Astrocyte (in vitro differentiated cells and primary cell): Measurements from ENCODE around the gene CAPZA2. TPM values are rescaled to one million over a fixed set of nuclear protein-coding genes. Genes with fewer than 3 reads are reported as not detected.

ENCODE experiments used
- DNase-seq: peaks from one replicate; pipeline ENCODE4 v3.0.0-alpha.2; 2010; ENCODE audit warnings: low read depth
- FAIRE-seq: peaks from 2 replicates; lab custom pipeline; 2011; peaks lifted over from hg19 to GRCh38; lab: Jason Lieb, UNC
- H2AFZ ChIP-seq: 2 replicates; pipeline ENCODE4 v1.6.0; 2012; ENCODE audit warnings: low read depth, low read length, inconsistent platforms
- H3K27ac ChIP-seq: 2 replicates; pipeline ENCODE4 v1.5.1; 2011; ENCODE audit warnings: low read depth, low read length, inconsistent platforms
- H3K27me3 ChIP-seq: 2 replicates; pipeline ENCODE4 v1.6.0; 2011; ENCODE audit warnings: low read length, inconsistent platforms; ENCODE audit not compliant: insufficient read depth
- H3K36me3 ChIP-seq: 2 replicates; pipeline ENCODE4 v1.5.1; 2011; ENCODE audit warnings: low read length, inconsistent platforms; ENCODE audit not compliant: insufficient read depth
- H3K4me1 ChIP-seq: 2 replicates; pipeline ENCODE4 v1.5.1; 2011; ENCODE audit warnings: low read length, inconsistent platforms; ENCODE audit not compliant: insufficient read depth
- H3K4me2 ChIP-seq: 2 replicates; pipeline ENCODE4 v1.6.0; 2012; ENCODE audit warnings: low read length, inconsistent platforms
- H3K4me3 ChIP-seq: 2 replicates; pipeline ENCODE4 v1.5.1; 2011; ENCODE audit warnings: low read depth, mild to moderate bottlenecking, low read length, inconsistent platforms; ENCODE audit not compliant: insufficient read depth
- H3K79me2 ChIP-seq: 2 replicates; pipeline ENCODE4 v1.6.0; 2012; ENCODE audit warnings: mild to moderate bottlenecking, low read length, inconsistent platforms; ENCODE audit not compliant: insufficient read depth
- H3K9ac ChIP-seq: 2 replicates; pipeline ENCODE4 v1.6.0; 2012; ENCODE audit warnings: mild to moderate bottlenecking, low read length, inconsistent platforms
- H3K9me3 ChIP-seq: 2 replicates; pipeline ENCODE4 v1.5.1; 2012; ENCODE audit warnings: low read depth, mild to moderate bottlenecking, low read length, inconsistent platforms; ENCODE audit not compliant: insufficient read depth
- H4K20me1 ChIP-seq: 2 replicates; pipeline ENCODE4 v1.6.0; 2012; ENCODE audit warnings: low read length, inconsistent platforms; ENCODE audit not compliant: insufficient read depth
- H3K27ac Mint-ChIP-seq: one replicate; pipeline ENCODE4 v1.8.0; 2021; ENCODE audit warnings: mild to moderate bottlenecking, mixed read lengths; ENCODE audit not compliant: unreplicated experiment
- H3K27me3 Mint-ChIP-seq: one replicate; pipeline ENCODE4 v1.8.0; 2021; ENCODE audit warnings: low read depth, mixed read lengths; ENCODE audit not compliant: unreplicated experiment
- H3K36me3 Mint-ChIP-seq: one replicate; pipeline ENCODE4 v1.8.0; 2021; ENCODE audit warnings: low read depth, mixed read lengths; ENCODE audit not compliant: unreplicated experiment
- H3K4me1 Mint-ChIP-seq: one replicate; pipeline ENCODE4 v1.8.0; 2021; ENCODE audit warnings: low read depth, mixed read lengths; ENCODE audit not compliant: unreplicated experiment
- H3K4me3 Mint-ChIP-seq: one replicate; pipeline ENCODE4 v1.8.0; 2021; ENCODE audit warnings: mild to moderate bottlenecking, moderate library complexity, mixed read lengths; ENCODE audit not compliant: unreplicated experiment
- H3K9me3 Mint-ChIP-seq: one replicate; pipeline ENCODE4 v1.8.0; 2021; ENCODE audit warnings: mild to moderate bottlenecking, mixed read lengths; ENCODE audit not compliant: unreplicated experiment
- CTCF ChIP-seq: IDR thresholded peaks from 2 replicates; pipeline ENCODE4 v1.5.1; 2011; ENCODE audit warnings: low read depth, mild to moderate bottlenecking, inconsistent platforms, low read length, moderate library complexity; ENCODE audit not compliant: insufficient read depth
- EZH2 ChIP-seq: IDR thresholded peaks from 2 replicates; pipeline ENCODE4 v1.6.1; 2012; ENCODE audit warnings: mild to moderate bottlenecking, low read length, inconsistent platforms; ENCODE audit not compliant: insufficient read depth
- total RNA-seq: library from RNA; stranded (reverse); gene quantifications from 2 replicates; pipeline ENCODE4 v1.2.1, GENCODE V29; 2021

Gene CAPZA2
- total RNA-seq, 1 donor from 2014 or later = 261 TPM

GRCh38 chr7:116836048-116836447 lies 26.3 kb upstream of the CAPZA2 start:
- H3K9me3 Mint-ChIP-seq = peaks cover 2% of the 10 kb centered on the region
- H3K27ac Mint-ChIP-seq = no peak overlapping the region
- Histone ChIP-seq H3K9ac (no peak overlapping the region), H3K27ac (no peak overlapping the region), H3K4me1 (no peaks in the 10 kb centered on the region), H3K4me2 (no peak overlapping the region), H3K27me3 (no peaks in the 10 kb centered on the region), H3K36me3 (no peaks in the 10 kb centered on the region), H4K20me1 (no peaks in the 10 kb centered on the region), H3K79me2 (no peaks in the 10 kb centered on the region), H2AFZ (no peak overlapping the region), H3K4me3 (no peak overlapping the region), H3K9me3 (no peaks in the 10 kb centered on the region)
- H3K36me3 Mint-ChIP-seq = no peaks in the 10 kb centered on the region
- DNase-seq = no peak
- H3K4me3 Mint-ChIP-seq = no peak overlapping the region
- no peaks in the 10 kb centered on the region for H3K4me1 Mint-ChIP-seq
- peaks cover 3% of the 10 kb centered on the region for H3K27me3 Mint-ChIP-seq
- FAIRE-seq = no peak
- TF ChIP-seq EZH2 = no peak
- TF ChIP-seq CTCF = no peak

DNA sequence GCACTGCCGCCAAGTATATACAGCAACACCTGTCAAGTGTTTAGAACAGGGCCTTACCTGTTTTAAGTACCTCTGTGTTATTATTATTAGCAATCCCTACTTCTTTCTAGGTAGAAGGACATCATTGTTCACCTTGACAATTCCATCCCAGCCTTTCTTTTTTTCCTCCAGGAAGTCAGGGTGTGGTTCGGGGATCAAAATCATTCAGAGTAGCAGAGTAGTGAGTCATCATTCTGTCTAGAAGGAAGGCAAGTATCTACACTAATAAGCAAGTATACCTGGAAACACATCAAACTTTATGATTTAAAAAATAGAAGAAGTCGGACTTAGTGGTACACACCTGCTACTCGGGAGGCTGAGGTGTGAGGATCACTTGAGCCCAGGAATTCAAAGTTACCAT lies 25.5 kb upstream of the CAPZA2 start:
- Histone ChIP-seq H3K4me1 (no peaks in the 10 kb centered on the region), H3K79me2 (no peaks in the 10 kb centered on the region), H3K9ac (no peak overlapping the region), H2AFZ (no peak overlapping the region), H3K4me3 (no peak overlapping the region), H3K9me3 (no peaks in the 10 kb centered on the region), H3K4me2 (no peak overlapping the region), H3K27ac (no peak overlapping the region), H3K27me3 (no peaks in the 10 kb centered on the region), H4K20me1 (no peaks in the 10 kb centered on the region), H3K36me3 (no peaks in the 10 kb centered on the region)
- H3K4me3 Mint-ChIP-seq = no peak overlapping the region
- no peak overlapping the region for H3K27ac Mint-ChIP-seq
- DNase-seq (peak; percentile 12), FAIRE-seq (no peak)
- no peaks in the 10 kb centered on the region for H3K4me1 Mint-ChIP-seq
- no peak for TF ChIP-seq EZH2
- no peak for TF ChIP-seq CTCF
- peaks cover 2% of the 10 kb centered on the region for H3K9me3 Mint-ChIP-seq
- no peaks in the 10 kb centered on the region for H3K36me3 Mint-ChIP-seq
- peaks cover 3% of the 10 kb centered on the region for H3K27me3 Mint-ChIP-seq

DNA sequence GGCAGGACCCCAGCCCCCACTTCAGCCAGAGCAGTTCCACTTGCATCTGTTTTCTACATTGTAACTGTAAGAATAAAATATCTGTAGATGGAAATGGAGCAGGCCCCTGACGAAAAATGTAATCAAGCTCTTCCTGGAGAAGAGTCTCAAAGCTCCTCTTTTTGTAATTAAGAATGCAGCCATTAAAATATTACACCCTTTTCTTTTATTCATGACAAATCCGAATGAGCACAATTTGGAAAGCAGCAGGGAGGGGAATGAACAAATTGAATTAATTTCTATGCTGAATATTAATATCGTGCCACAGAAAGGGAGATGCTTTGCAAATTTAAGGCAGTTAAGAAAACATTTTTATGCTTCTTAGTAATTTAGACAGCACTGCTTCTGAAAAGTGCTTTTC lies 24.8 kb upstream of the CAPZA2 start:
- Histone ChIP-seq H3K4me3 (no peak overlapping the region), H3K27me3 (no peaks in the 10 kb centered on the region), H3K79me2 (no peaks in the 10 kb centered on the region), H3K4me1 (no peaks in the 10 kb centered on the region), H3K36me3 (no peaks in the 10 kb centered on the region), H4K20me1 (no peaks in the 10 kb centered on the region), H3K9me3 (no peaks in the 10 kb centered on the region), H3K4me2 (no peak overlapping the region), H3K9ac (no peak overlapping the region), H2AFZ (no peak overlapping the region), H3K27ac (no peak overlapping the region)
- no peak overlapping the region for H3K27ac Mint-ChIP-seq
- peaks cover 3% of the 10 kb centered on the region for H3K27me3 Mint-ChIP-seq
- H3K36me3 Mint-ChIP-seq = no peaks in the 10 kb centered on the region
- DNase-seq = no peak
- TF ChIP-seq EZH2 = no peak
- TF ChIP-seq CTCF = no peak
- no peaks in the 10 kb centered on the region for H3K4me1 Mint-ChIP-seq
- no peak overlapping the region for H3K4me3 Mint-ChIP-seq
- FAIRE-seq = no peak
- H3K9me3 Mint-ChIP-seq = peaks cover 2% of the 10 kb centered on the region
